Keratinocyte (primary cell): ENCODE results near the gene SH3BP5L. TPM values are rescaled to one million over a fixed set of nuclear protein-coding genes. Genes with fewer than 3 reads are reported as not detected.

Experiments used
- DNase-seq: peaks from one replicate; pipeline ENCODE4 v3.0.0-alpha.2; 2011; ENCODE audit warnings: low read depth, missing footprints, low spot score
- FAIRE-seq: peaks from 2 replicates; lab custom pipeline; 2011; peaks lifted over from hg19 to GRCh38; lab: Jason Lieb, UNC
- H2AFZ ChIP-seq: 2 replicates; pipeline ENCODE4 v1.6.0; 2012; ENCODE audit warnings: low read length, control low read depth, inconsistent platforms; ENCODE audit not compliant: control insufficient read depth
- H3K27ac ChIP-seq: 2 replicates; pipeline ENCODE4 v1.5.1; 2011; ENCODE audit warnings: low read length; ENCODE audit not compliant: control insufficient read depth, insufficient read depth
- H3K27me3 ChIP-seq: 3 replicates; pipeline ENCODE4 v1.6.0; 2011; ENCODE audit warnings: low read length; ENCODE audit not compliant: control insufficient read depth, insufficient read depth; ENCODE audit errors: extremely low read depth
- H3K36me3 ChIP-seq, 2 experiments: 2 replicates in 1 of 2; 3 replicates in 1 of 2; pipeline ENCODE4 v1.5.1; 2011; ENCODE audit warnings: low read length in 2 of 2, mild to moderate bottlenecking in 1 of 2; ENCODE audit not compliant: control insufficient read depth in 2 of 2, insufficient read depth in 2 of 2; ENCODE audit errors: extremely low read depth in 1 of 2
- H3K4me1 ChIP-seq: 3 replicates; pipeline ENCODE4 v1.5.1; 2011; ENCODE audit warnings: low read length; ENCODE audit not compliant: control insufficient read depth, insufficient read depth; ENCODE audit errors: extremely low read depth
- H3K4me2 ChIP-seq: 3 replicates; pipeline ENCODE4 v1.6.0; 2011; ENCODE audit warnings: low read depth, low read length; ENCODE audit not compliant: control insufficient read depth, insufficient read depth; ENCODE audit errors: extremely low read depth
- H3K4me3 ChIP-seq, 3 experiments: fragments of 200-600 bp in 1 of 3; sonication (generic) in 1 of 3; 2 replicates in 2 of 3; 3 replicates in 1 of 3; pipeline ENCODE4 v1.5.1; 2011 to 2016; ENCODE audit warnings: low read length in 3 of 3, mild to moderate bottlenecking in 3 of 3, control low read depth in 2 of 3, inconsistent platforms in 1 of 3, low read depth in 1 of 3, mixed read lengths in 1 of 3, mixed run types in 1 of 3, moderate library complexity in 1 of 3; ENCODE audit not compliant: control insufficient read depth in 2 of 3, insufficient read depth in 2 of 3; ENCODE audit errors: extremely low read depth in 1 of 3
- H3K79me2 ChIP-seq: 2 replicates; pipeline ENCODE4 v1.6.0; 2012; ENCODE audit warnings: low read length; ENCODE audit not compliant: control insufficient read depth, insufficient read depth
- H3K9ac ChIP-seq: 3 replicates; pipeline ENCODE4 v1.6.0; 2011; ENCODE audit warnings: low read length; ENCODE audit not compliant: control insufficient read depth, insufficient read depth; ENCODE audit errors: extremely low read depth
- H3K9me1 ChIP-seq: 3 replicates; pipeline ENCODE4 v1.6.0; 2011; ENCODE audit warnings: low read length; ENCODE audit not compliant: control insufficient read depth, insufficient read depth; ENCODE audit errors: extremely low read depth
- H3K9me3 ChIP-seq: 2 replicates; pipeline ENCODE4 v1.5.1; 2012; ENCODE audit warnings: low read depth, low read length; ENCODE audit not compliant: control insufficient read depth
- H4K20me1 ChIP-seq: 3 replicates; pipeline ENCODE4 v1.6.0; 2011; ENCODE audit warnings: low read length; ENCODE audit not compliant: control insufficient read depth, insufficient read depth; ENCODE audit errors: extremely low read depth
- CTCF ChIP-seq, 3 experiments: IDR thresholded peaks in 1 of 3; conservative IDR thresholded peaks in 1 of 3; optimal IDR thresholded peaks in 1 of 3; 2 replicates in 2 of 3; 3 replicates in 1 of 3; pipeline versions ENCODE3 to v1.5.1; 2011; ENCODE audit warnings: low read length in 3 of 3, mild to moderate bottlenecking in 3 of 3, moderate library complexity in 2 of 3, control low read depth in 1 of 3, inconsistent platforms in 1 of 3; ENCODE audit not compliant: insufficient read depth in 2 of 3; ENCODE audit errors: extremely low read depth in 1 of 3
- EZH2 ChIP-seq: IDR thresholded peaks from one replicate; pipeline ENCODE4 v1.6.1; 2012; ENCODE audit warnings: inconsistent platforms, mild to moderate bottlenecking, low read length, moderate library complexity
- dilution Hi-C: fragments of 300-500 bp; cut with MboI; formaldehyde crosslinking; loops from one replicate; pipeline ENCODE4 v1.7.0; 2020; ENCODE audit warnings: low sequenced_read_pairs; ENCODE audit not compliant: extremely low pct_ligation_motif_present
- polyA plus RNA-seq, 5 experiments: library from polyadenylated mRNA; depleted of rRNA in 3 of 5; stranded (reverse) in 3 of 5; stranded (forward) in 1 of 5; unstranded in 1 of 5; fragments of >200 nt; gene quantifications; 1 replicate in 1 of 5; 2 replicates in 3 of 5; 3 replicates in 1 of 5; pipeline versions ENCODE4 v1.2.1 to v1.2.3, GENCODE V29; 2011 to 2012; ENCODE audit warnings: missing spikeins in 2 of 5, low read depth in 1 of 5, low replicate concordance in 1 of 5

SH3BP5L gene
- polyA plus RNA-seq, 1 donor (not counting 4 experiments of a cell fraction or from before 2014, with no cell fraction given), result 13.2 TPM

DNA sequence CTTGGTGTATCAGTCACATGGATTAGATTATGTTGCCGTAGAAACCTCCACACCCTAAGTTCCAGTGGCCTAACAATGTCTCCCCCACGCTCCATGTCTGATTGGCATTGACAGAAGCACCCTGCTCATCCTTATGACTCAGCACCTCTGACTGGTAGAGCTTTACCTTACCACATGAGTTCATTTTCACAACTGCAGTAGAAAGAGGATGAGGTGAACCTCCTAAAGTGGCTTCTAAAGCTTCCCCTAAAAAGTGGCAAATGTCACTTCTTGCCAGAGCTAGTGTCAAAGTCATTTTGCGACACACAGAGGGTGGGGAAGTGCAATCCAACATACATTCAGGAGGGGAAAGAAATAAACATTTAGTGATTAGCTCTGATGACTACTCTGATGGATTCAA lies 39.6 kb downstream of the SH3BP5L start:
- Histone ChIP-seq H3K4me1 (peaks cover 2% of the 10 kb centered on the region), H3K27me3 (no peaks in the 10 kb centered on the region), H2AFZ (no peak overlapping the region), H4K20me1 (no peaks in the 10 kb centered on the region), H3K9ac (no peak overlapping the region), H3K27ac (no peak overlapping the region), H3K9me3 (no peaks in the 10 kb centered on the region), H3K4me2 (no peak overlapping the region), H3K36me3 (no peaks in the 10 kb centered on the region), H3K4me3 (no peak overlapping the region), H3K9me1 (no peaks in the 10 kb centered on the region), H3K79me2 (no peaks in the 10 kb centered on the region)
- no peak for FAIRE-seq
- TF ChIP-seq EZH2 (no peak), CTCF (optimal IDR thresholded peaks at IDR 0.05 in 1 of 3, IDR thresholded peaks at IDR 0.05 in 1 of 3, conservative IDR thresholded peaks at IDR 0.05 in 1 of 3; ENCODE audit: extremely low read depth in 1 of 3, insufficient read depth in 2 of 3, low read length in 3 of 3) (no peak)
- dilution Hi-C loops, result no loop called here
- no peak for DNase-seq

DNA sequence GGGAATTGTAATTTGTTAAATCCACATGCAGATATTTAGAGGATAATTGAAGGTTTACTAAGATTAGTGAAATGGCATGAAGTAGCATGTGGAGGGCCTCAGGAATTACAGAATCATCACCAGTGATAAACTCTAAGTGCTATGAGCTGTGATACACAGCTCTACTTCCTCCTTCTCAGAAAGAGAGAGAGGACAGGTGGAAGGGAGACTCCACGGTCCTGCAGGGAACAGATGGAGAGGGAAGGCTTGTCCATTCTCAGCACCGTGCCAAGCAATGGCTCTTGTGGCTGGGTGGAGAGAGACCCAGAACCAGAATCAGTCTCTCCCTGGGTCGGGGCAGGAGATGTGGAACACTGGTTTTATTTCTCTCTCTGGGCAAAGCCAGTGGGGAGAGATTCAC lies 42.3 kb downstream of the SH3BP5L start:
- Histone ChIP-seq H3K79me2 (no peaks in the 10 kb centered on the region), H3K4me1 (peaks cover 2% of the 10 kb centered on the region), H3K9ac (no peak overlapping the region), H3K4me3 (no peak overlapping the region), H3K27me3 (no peaks in the 10 kb centered on the region), H3K36me3 (no peaks in the 10 kb centered on the region), H4K20me1 (no peaks in the 10 kb centered on the region), H3K4me2 (no peak overlapping the region), H3K9me3 (no peaks in the 10 kb centered on the region), H2AFZ (no peak overlapping the region), H3K9me1 (no peaks in the 10 kb centered on the region), H3K27ac (no peak overlapping the region)
- FAIRE-seq, result no peak
- no peak for TF ChIP-seq CTCF (optimal IDR thresholded peaks at IDR 0.05 in 1 of 3, IDR thresholded peaks at IDR 0.05 in 1 of 3, conservative IDR thresholded peaks at IDR 0.05 in 1 of 3; ENCODE audit: extremely low read depth in 1 of 3, insufficient read depth in 2 of 3, low read length in 3 of 3)
- dilution Hi-C loops, result no loop called here
- no peak for DNase-seq
